ENCODE results near the gene HGS. TPM values are rescaled to one million over a fixed set of nuclear protein-coding genes. Genes with fewer than 3 reads are reported as not detected.
"Not testable (repeated sequence)": the region's sequence is repeated elsewhere in the genome, so short reads cannot be mapped to it uniquely, and the experiment has no call there.

The HGS gene
- total and polyA plus RNA-seq, 2 of the 8 experiments (the other 6 are each of a cell fraction or from before 2014, with no cell fraction given), result 80.8 to 99.7 TPM

DNA sequence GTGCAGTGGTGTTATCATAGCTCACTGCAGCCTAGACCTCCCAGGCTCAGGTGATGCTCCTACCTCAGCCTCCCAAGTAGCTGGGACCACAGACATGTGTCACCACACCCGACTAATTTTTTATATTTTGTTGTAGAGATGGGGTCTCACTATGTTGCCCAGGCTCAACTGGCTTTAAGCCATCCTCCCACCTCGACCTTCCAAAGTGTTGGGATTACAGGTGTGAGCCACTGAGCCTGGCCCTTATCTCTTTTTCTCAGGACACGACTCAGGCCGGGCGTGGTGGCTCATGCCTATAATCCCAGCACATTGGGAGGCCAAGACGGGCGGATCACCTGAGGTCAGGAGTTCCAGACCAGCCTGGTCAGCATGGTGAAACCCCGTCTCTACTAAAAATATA is 55.8 kb downstream of the HGS start:
- not testable (repeated sequence) for H3K36me3 ChIP-seq (ENCODE audit: control insufficient read depth in 2 of 4, insufficient read depth in 4 of 4, low read length in 3 of 4); H4K91ac ChIP-seq (replicated peaks; ENCODE audit: insufficient read length, low read length); H3K4me3 ChIP-seq (ENCODE audit: extremely low read depth in 1 of 4, insufficient read depth in 2 of 4, low read depth in 3 of 4, low read length in 4 of 4); H2AFZ ChIP-seq (ENCODE audit: low read length); H3K9me3 ChIP-seq (ENCODE audit: insufficient read depth in 2 of 2, low read depth in 1 of 2, low read length in 1 of 2); H2BK20ac ChIP-seq (ENCODE audit: low read length); FAIRE-seq; H2BK12ac ChIP-seq (ENCODE audit: low read depth, low read length); H3K27ac ChIP-seq (ENCODE audit: low read depth, low read length); H3K27me3 ChIP-seq (replicated peaks in 1 of 4; ENCODE audit: control insufficient read depth in 3 of 4, extremely low read depth in 1 of 4, insufficient read depth in 3 of 4, low read length in 3 of 4); H4K20me1 ChIP-seq (replicated peaks in 1 of 2; ENCODE audit: control insufficient read depth in 1 of 2, insufficient read depth in 2 of 2, low read length in 2 of 2); H2BK15ac ChIP-seq (ENCODE audit: low read length); H2BK5ac ChIP-seq (ENCODE audit: low read depth, low read length); H2AK5ac ChIP-seq (ENCODE audit: low read depth, low read length); H3K4me1 ChIP-seq (replicated peaks in 1 of 4; ENCODE audit: control insufficient read depth in 3 of 4, insufficient read depth in 4 of 4, low read length in 3 of 4); H3K4me2 ChIP-seq (ENCODE audit: insufficient read depth in 1 of 2, low read depth in 2 of 2, low read length in 2 of 2); H4K5ac ChIP-seq (ENCODE audit: insufficient read length, low read depth, low read length); H3K18ac ChIP-seq (ENCODE audit: extremely low read depth, low read length); H3K79me2 ChIP-seq (ENCODE audit: control insufficient read depth in 1 of 2, insufficient read depth in 2 of 2, low read length in 2 of 2); H3K4ac ChIP-seq (replicated peaks; ENCODE audit: insufficient read length, low read depth, low read length); H3K23ac ChIP-seq (ENCODE audit: insufficient read length); H3K9ac ChIP-seq (replicated peaks in 1 of 4; ENCODE audit: extremely low read depth in 1 of 4, low read depth in 3 of 4, low read length in 3 of 4); H4K8ac ChIP-seq (ENCODE audit: extremely low read depth, insufficient read depth, low read length); H3K79me1 ChIP-seq (ENCODE audit: low read depth, low read length); H3K56ac ChIP-seq (replicated peaks; ENCODE audit: insufficient read length, low read depth, low read length); H3K14ac ChIP-seq (ENCODE audit: insufficient read length); H3K23me2 ChIP-seq (ENCODE audit: low read depth, low read length); H2BK120ac ChIP-seq (replicated peaks; ENCODE audit: low read depth, low read length); DNase-seq (ENCODE audit: low read depth in 1 of 2, low spot score in 2 of 2)
- WGBS, 2 experiments (ENCODE audit: extremely low coverage in 1 of 2, insufficient coverage in 1 of 2, insufficient read length in 1 of 2, insufficient replicate concordance in 2 of 2, low coverage in 1 of 2, low lambda C conversion rate in 2 of 2, missing lambda C conversion rate in 1 of 2), result 88% methylated on average over 8 of the region's 8 CpGs; no CpG with 5 or more reads in 1 of the 2 experiments
- CTCF ChIA-PET (ENCODE audit: partially characterized antibody), result interaction anchor here (1.3 to 2.1 kb wide), 3 partner anchors 68 to 130 kb away, joined by 3 to 8 read pairs (median 4); no protein-coding TSS in a partner anchor
- POLR2A ChIA-PET (ENCODE audit: partially characterized antibody), result interaction anchor here (0.6 to 1.3 kb wide), 2 partner anchors 80 to 87 kb away, joined by 3 read pairs; no protein-coding TSS in a partner anchor

Measured in H1 (cell line).